ENCODE measurements around the gene MRPS18C.
"Not testable (repeated sequence)": the region's sequence is repeated elsewhere in the genome, so short reads cannot be mapped to it uniquely, and the experiment has no call there.

The MRPS18C gene

DNA sequence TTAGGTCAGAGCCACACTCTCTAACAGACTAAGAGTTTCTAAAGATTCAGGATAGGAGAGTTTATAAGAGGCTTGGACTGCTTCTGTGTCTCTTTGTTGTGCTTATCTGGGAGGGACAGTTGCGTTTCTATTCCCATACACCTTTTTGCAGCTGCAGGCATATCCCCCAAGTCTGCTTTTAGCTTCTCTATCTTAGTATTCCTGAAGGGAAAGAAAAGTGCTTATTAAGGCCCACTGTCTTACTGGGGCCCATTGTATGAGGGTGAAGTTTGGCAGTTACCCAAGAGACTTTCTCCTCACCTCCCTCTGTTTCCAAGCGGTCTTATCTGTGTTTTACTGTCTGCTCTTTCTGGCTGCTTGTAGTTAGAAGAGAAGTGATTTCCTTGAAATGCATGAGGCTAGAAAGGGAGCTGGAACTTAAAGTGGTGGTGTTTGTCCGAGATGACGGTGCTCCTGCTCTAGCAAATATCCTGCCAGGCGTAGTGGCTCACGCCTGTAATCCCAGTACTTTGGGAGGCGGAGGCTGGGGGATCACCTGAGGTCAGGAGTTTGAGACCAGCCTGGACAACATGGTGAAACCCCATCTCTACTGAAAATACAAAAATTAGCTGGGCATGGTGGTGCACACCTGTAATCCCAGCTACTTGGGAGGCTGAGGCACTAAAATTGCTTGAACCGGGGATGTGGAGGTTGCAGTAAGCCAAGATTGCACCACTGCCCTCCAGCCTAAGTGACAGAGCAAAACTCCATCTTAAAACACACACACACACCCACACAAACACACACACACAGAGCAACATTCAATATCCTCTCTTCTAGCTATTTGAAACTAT lies 40.4 kb downstream of the MRPS18C start:
- DNase-seq (ENCODE audit: low read depth in 3 of 3), result not testable (repeated sequence)

DNA sequence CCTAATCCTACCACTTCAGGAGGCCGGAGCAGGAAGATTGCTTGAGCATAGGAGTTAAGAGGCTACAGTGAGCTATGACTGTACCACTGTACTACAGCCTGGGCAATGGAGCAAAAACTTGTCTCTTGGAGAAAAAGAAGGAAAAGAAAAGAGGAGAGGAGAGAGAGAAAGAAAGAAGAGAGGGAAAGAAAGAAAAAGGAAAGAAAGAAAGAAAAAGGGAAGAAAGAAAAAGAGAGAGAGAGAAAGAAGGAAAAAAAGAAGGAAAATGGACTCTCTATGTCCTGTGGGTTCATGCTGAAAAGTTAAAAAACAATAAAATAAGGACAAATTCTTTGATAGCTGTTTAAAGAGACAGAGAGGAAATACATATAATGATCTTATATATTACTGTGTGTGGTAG lies 42.3 kb downstream of the MRPS18C start:
- no peak for DNase-seq (ENCODE audit: low read depth in 3 of 3)

DNA sequence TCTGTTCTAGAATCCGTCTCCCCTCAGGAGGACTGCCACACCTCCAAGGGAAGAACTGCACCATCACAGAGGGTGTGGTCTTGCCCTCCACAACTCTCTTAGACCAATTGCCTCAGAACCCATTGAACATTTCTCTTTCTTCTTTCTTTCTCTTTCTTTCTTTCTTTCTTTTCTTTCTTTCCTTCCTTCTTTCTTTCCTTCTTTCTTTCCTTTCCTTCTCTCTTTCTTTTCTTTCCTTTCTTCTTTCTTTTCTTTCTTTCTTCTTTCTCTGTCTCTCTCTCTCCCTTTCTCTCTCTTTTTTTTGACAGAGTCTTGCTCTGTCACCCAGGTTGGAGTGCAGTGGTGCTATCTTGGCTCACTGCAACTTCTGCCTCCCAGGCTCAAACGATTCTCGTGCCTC lies 45.8 kb downstream of the MRPS18C start:
- DNase-seq (ENCODE audit: low read depth in 3 of 3), result not testable (repeated sequence)

DNA sequence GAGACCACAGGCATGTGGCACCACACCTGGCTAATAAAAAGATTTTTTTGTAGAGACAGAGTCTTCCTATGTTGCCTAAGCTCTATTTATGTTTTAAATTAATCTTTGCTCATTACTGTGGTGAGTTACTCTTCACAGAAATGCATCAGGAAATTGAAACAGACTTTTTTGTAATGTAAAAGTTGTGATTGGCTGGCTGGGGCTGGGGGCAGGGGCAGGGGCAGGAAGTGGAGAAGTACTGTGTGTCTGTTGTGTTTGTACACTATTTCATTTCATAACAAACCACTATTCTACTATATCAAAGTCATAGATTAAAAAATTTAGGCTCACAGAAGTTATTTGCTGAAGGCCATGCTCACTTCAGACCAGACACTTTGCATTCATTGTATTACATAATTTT lies 48.1 kb downstream of the MRPS18C start:
- DNase-seq (ENCODE audit: low read depth in 3 of 3), result no peak

DNA sequence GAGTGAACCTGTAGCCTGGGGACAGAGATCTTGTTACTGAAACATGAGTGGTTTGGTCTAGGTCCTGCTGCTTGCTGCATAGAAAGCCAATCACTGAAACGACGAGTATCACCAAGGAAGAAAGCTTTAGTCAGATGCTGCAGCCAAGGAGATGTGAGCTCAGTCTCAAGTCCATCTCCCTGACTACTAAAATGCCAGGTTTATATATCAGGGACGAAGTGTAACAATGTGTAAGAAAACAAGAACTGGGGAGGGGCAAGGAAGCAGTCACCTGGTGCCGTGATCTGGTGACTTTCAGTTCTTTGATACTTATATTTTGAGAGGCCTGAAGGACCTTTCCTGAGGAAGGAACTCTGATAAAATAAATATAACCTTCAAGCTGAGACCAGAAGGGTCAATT lies 48.6 kb downstream of the MRPS18C start:
- no peak for DNase-seq (ENCODE audit: low read depth in 3 of 3)

DNA sequence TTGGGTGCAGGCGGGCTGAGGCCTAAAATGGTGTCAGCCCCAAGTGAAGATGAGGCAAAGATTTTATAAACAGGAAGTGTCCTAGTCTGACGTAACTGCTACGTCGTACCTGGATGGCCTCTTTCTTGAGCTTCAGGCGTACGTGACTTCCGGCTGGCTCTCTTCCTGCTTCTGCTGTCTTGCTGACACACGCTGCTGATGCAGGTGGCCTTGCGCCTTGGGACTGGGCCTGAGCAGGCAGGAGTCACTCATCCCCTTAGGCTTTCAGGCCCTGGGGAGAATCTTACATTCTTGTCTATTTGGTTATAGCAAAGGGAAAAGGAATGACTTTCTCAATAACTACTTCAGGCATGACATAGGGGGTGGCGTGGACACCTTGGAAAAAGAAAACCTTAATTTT lies 49.1 kb downstream of the MRPS18C start:
- no peak for DNase-seq (ENCODE audit: low read depth in 3 of 3)

DNA sequence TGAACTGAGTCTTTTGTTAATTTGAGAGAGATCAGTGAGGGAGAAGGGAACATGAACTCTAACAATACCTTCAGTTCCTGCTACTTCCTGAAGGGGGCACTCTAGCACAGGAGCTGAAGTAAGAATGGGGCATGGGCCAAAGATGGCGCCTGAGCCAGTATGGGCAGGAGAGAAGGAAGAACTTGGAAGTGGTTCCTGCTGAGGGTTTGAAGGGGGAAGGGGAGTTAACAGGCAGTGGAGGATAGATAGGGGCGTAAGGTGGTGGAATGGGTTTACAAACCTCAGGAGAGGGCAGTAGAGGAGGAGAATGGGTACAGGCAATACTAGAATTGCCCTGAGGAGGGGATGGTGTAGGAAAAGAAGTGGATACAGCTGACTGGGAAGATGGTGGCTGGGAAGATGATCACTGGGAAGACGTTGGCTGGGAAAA lies 53.3 kb downstream of the MRPS18C start:
- DNase-seq (ENCODE audit: low read depth in 3 of 3), result peak; percentile 41 to 46 (median 44)

DNA sequence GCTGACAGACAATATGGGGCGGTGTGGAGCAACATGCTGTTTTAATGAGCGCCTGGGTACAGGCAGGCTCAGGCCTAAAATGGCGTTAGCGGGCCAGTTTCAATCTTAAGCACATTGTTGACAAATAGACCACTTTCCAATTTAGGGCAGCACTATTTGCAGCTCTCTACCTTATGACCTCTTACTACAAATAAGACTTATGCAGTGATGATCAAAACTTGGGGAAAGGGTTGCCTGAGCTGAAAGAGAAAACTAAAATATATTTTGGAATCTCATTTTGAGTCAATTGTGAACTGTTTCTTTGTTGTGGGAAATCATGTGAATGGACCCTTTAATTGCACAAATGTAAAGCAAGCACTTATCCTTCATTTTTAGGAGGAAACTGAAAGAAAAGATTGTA lies 54.6 kb downstream of the MRPS18C start:
- no peak for DNase-seq (ENCODE audit: low read depth in 3 of 3)
